Endothelial cell of hepatic sinusoid (primary cell): ENCODE data around the gene ZNF536.
"Not testable (repeated sequence)": the region's sequence is repeated elsewhere in the genome, so short reads cannot be mapped to it uniquely, and the experiment has no call there.

Experiments
- in situ Hi-C: cut with HindIII; loops from 2 replicates; pipeline ENCODE4 v1.10.0; 2017; ENCODE audit warnings: low sequenced_read_pairs

Gene ZNF536

GRCh38 chr19:30385666-30386065 lies 13.5 kb downstream of the ZNF536 start:
- in situ Hi-C loops: no loop called here

- in situ Hi-C loops: no loop called here
These were observed 14.5 kb downstream of the ZNF536 start for GRCh38 chr19:30386551-30387143.

- in situ Hi-C loops: no loop called here
These were observed 15.3 kb downstream of the ZNF536 start for GRCh38 chr19:30387311-30388115.

GRCh38 chr19:30388327-30388726 lies 16.1 kb downstream of the ZNF536 start:
- in situ Hi-C loops: no loop called here

GRCh38 chr19:30388819-30389218 lies 16.6 kb downstream of the ZNF536 start:
- in situ Hi-C loops: no loop called here

- in situ Hi-C loops: no loop called here
These were observed 18.3 kb downstream of the ZNF536 start for GRCh38 chr19:30390356-30390988.

- in situ Hi-C loops: no loop called here
These were observed 18.9 kb downstream of the ZNF536 start for GRCh38 chr19:30391052-30391451.

GRCh38 chr19:30391554-30392551 lies 19.7 kb downstream of the ZNF536 start:
- in situ Hi-C loops: no loop called here

- in situ Hi-C loops: no loop called here
These were observed 20.9 kb downstream of the ZNF536 start for GRCh38 chr19:30393046-30393445.

GRCh38 chr19:30393729-30394480 lies 21.7 kb downstream of the ZNF536 start:
- in situ Hi-C loops: no loop called here

- in situ Hi-C loops: no loop called here
These were observed 22.4 kb downstream of the ZNF536 start for GRCh38 chr19:30394481-30395151.

GRCh38 chr19:30395283-30395682 lies 23.1 kb downstream of the ZNF536 start:
- in situ Hi-C loops: no loop called here

- in situ Hi-C loops: not testable (repeated sequence)
These were observed 26.4 kb downstream of the ZNF536 start for GRCh38 chr19:30398539-30398938.

GRCh38 chr19:30401956-30402355 lies 29.8 kb downstream of the ZNF536 start:
- in situ Hi-C loops: no loop called here

GRCh38 chr19:30402436-30403202 lies 30.4 kb downstream of the ZNF536 start:
- in situ Hi-C loops: no loop called here

- in situ Hi-C loops: no loop called here
These were observed 31.2 kb downstream of the ZNF536 start for GRCh38 chr19:30403203-30403985.

GRCh38 chr19:30406220-30407067 lies 34.3 kb downstream of the ZNF536 start:
- in situ Hi-C loops: loop anchor here (5.0 kb wide), 1 partner anchor 64 kb away; no protein-coding TSS in a partner anchor
